ENCODE measurements around the gene ELL3.
A peak's percentile ranks its signal among the peaks of the same experiment; 100 is the strongest.

Gene ELL3

GRCh38 chr15:43800286-43801141 is 23.7 kb upstream of the ELL3 start, which contains the start of gene HYPK:
TSS of gene HYPK (plus strand) at chr15:43800599. CDS start at chr15:43800623, 24 bp downstream.
- no peak for TF ChIP-seq CTCF (IDR thresholded peaks at IDR 0.05)
- Histone ChIP-seq H3K27ac (peak within 1 kb of the TSS; percentile 85), H3K27me3 (ENCODE audit: control insufficient read depth, insufficient read depth, low read length) (no peaks in the 10 kb centered on the region), H3K4me2 (ENCODE audit: low read length) (peak within 1 kb of the TSS; percentile 90), H3K36me3 (ENCODE audit: control insufficient read depth, insufficient read depth, low read length) (no peaks in the 10 kb centered on the region), H3K79me2 (no peaks in the 10 kb centered on the region), H3K9me3 (ENCODE audit: control insufficient read depth, low read length) (no peaks in the 10 kb centered on the region), H3K4me3 (ENCODE audit: low read depth, low read length) (peak within 1 kb of the TSS; percentile 94), H3K4me1 (peaks cover 3% of the 10 kb centered on the region), H3K9ac (no peak within 1 kb of the TSS), H2AFZ (peak within 1 kb of the TSS; percentile 69)

DNA sequence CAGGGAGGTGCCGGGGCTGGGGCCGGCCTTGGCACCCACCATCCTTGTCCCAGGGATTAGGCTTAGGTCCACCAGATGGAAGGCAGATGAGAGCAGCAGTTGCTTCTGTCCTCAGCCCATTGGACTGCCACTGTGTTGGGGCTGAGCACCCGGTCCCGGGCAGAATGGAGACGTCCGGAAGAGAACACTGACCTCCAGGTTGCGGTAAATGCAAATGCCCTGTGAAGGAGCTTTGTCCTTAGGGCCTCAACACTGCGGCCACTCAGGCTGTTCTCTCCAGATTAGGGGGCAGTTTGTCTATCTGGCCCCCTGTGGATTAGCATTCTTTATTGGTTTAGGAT is 23.1 kb upstream of the ELL3 start, which contains the start of gene SERINC4:
SERINC4 (minus strand) TSS at position 276 of the 341 bp plus-strand sequence; CDS start at position 42, 234 bp downstream.
- TF ChIP-seq CTCF (IDR thresholded peaks at IDR 0.05) = no peak
- Histone ChIP-seq H3K4me1 (peaks cover 3% of the 10 kb centered on the region), H3K27ac (peak within 1 kb of the TSS; percentile 85)

GRCh38 chr15:43799209-43799944 is 22.6 kb upstream of the ELL3 start:
- Histone ChIP-seq H3K4me2 (ENCODE audit: low read length) (no peak overlapping the region), H3K4me3 (ENCODE audit: low read depth, low read length) (no peak overlapping the region), H3K4me1 (peaks cover 3% of the 10 kb centered on the region), H3K9me3 (ENCODE audit: control insufficient read depth, low read length) (no peaks in the 10 kb centered on the region), H3K9ac (no peak overlapping the region), H3K27ac (peak overlapping the region; percentile 85), H3K79me2 (peaks cover 5% of the 10 kb centered on the region), H2AFZ (no peak overlapping the region), H3K36me3 (ENCODE audit: control insufficient read depth, insufficient read depth, low read length) (no peaks in the 10 kb centered on the region), H3K27me3 (ENCODE audit: control insufficient read depth, insufficient read depth, low read length) (no peaks in the 10 kb centered on the region)
- no peak for TF ChIP-seq CTCF (IDR thresholded peaks at IDR 0.05)

More for the DNA sequence above, 23.1 kb upstream of the ELL3 start, which contains the start of gene SERINC4:
- H3K9me3 ChIP-seq (ENCODE audit: control insufficient read depth, low read length) = no peaks in the 10 kb centered on the region
- H3K9ac ChIP-seq = no peak within 1 kb of the TSS
- peak within 1 kb of the TSS; percentile 94 for H3K4me3 ChIP-seq (ENCODE audit: low read depth, low read length)
- no peaks in the 10 kb centered on the region for H3K36me3 ChIP-seq (ENCODE audit: control insufficient read depth, insufficient read depth, low read length)
- H3K79me2 ChIP-seq = peaks cover 3% of the 10 kb centered on the region
- H3K4me2 ChIP-seq (ENCODE audit: low read length) = peak within 1 kb of the TSS; percentile 90
- H2AFZ ChIP-seq = peak within 1 kb of the TSS; percentile 69
- H3K27me3 ChIP-seq (ENCODE audit: control insufficient read depth, insufficient read depth, low read length) = no peaks in the 10 kb centered on the region

GRCh38 chr15:43796566-43796965 is 19.8 kb upstream of the ELL3 start:
- H3K9me3 ChIP-seq (ENCODE audit: control insufficient read depth, low read length) = no peaks in the 10 kb centered on the region
- no peak overlapping the region for H3K4me2 ChIP-seq (ENCODE audit: low read length)
- no peak overlapping the region for H2AFZ ChIP-seq
- H3K36me3 ChIP-seq (ENCODE audit: control insufficient read depth, insufficient read depth, low read length) = no peaks in the 10 kb centered on the region
- H3K79me2 ChIP-seq = peaks cover 10% of the 10 kb centered on the region
- H3K4me1 ChIP-seq = peaks cover 3% of the 10 kb centered on the region
- no peak overlapping the region for H3K4me3 ChIP-seq (ENCODE audit: low read depth, low read length)
- H3K27ac ChIP-seq = no peak overlapping the region
- H3K27me3 ChIP-seq (ENCODE audit: control insufficient read depth, insufficient read depth, low read length) = no peaks in the 10 kb centered on the region
- no peak overlapping the region for H3K9ac ChIP-seq
- TF ChIP-seq CTCF (IDR thresholded peaks at IDR 0.05) = no peak
